Osteocyte (in vitro differentiated cells): Measurements from ENCODE around the gene CNOT3. TPM values are rescaled to one million over a fixed set of nuclear protein-coding genes. Genes with fewer than 3 reads are reported as not detected.

Source experiments
- DNase-seq: peaks from one replicate; pipeline ENCODE4 v3.0.0; 2021; ENCODE audit warnings: mixed read lengths; ENCODE audit not compliant: unreplicated experiment; ENCODE audit errors: extremely low spot score
- H3K27ac Mint-ChIP-seq: one replicate; pipeline ENCODE4 v1.8.0; 2021; ENCODE audit warnings: mild to moderate bottlenecking, mixed read lengths; ENCODE audit not compliant: unreplicated experiment
- H3K27me3 Mint-ChIP-seq: one replicate; pipeline ENCODE4 v1.8.0; 2021; ENCODE audit warnings: mixed read lengths; ENCODE audit not compliant: unreplicated experiment
- H3K36me3 Mint-ChIP-seq: one replicate; pipeline ENCODE4 v1.8.0; 2021; ENCODE audit warnings: mixed read lengths; ENCODE audit not compliant: unreplicated experiment
- H3K4me1 Mint-ChIP-seq: one replicate; pipeline ENCODE4 v1.8.0; 2021; ENCODE audit warnings: mixed read lengths; ENCODE audit not compliant: unreplicated experiment
- H3K4me3 Mint-ChIP-seq: one replicate; pipeline ENCODE4 v1.8.0; 2021; ENCODE audit warnings: mild to moderate bottlenecking, moderate library complexity, mixed read lengths; ENCODE audit not compliant: unreplicated experiment
- H3K9me3 Mint-ChIP-seq: one replicate; pipeline ENCODE4 v1.8.0; 2021; ENCODE audit warnings: mixed read lengths; ENCODE audit not compliant: unreplicated experiment
- CTCF ChIP-seq: fragments of 200-600 bp; sonication (generic); IDR thresholded peaks from 2 replicates; pipeline ENCODE4 v1.5.0; 2021; ENCODE audit warnings: antibody characterized with exemption, mild to moderate bottlenecking, moderate library complexity
- total RNA-seq: library from RNA; stranded (reverse); gene quantifications from 2 replicates; pipeline ENCODE4 v1.2.1, GENCODE V29; 2021

CNOT3 gene
- total RNA-seq, 1 donor from 2014 or later: 50.5 TPM

- H3K27me3 Mint-ChIP-seq: no peaks in the 10 kb centered on the region
- no peak overlapping the region for H3K27ac Mint-ChIP-seq
- DNase-seq: no peak
- H3K4me3 Mint-ChIP-seq: peak overlapping the region; percentile 66
- H3K36me3 Mint-ChIP-seq: peaks cover 3% of the 10 kb centered on the region
- peaks cover 3% of the 10 kb centered on the region for H3K9me3 Mint-ChIP-seq
- H3K4me1 Mint-ChIP-seq: peaks cover 34% of the 10 kb centered on the region
- no peak for TF ChIP-seq CTCF
Observed at GRCh38 chr19:54162241-54162805, 24.8 kb downstream of the CNOT3 start.

GRCh38 chr19:54162884-54163283 is 25.3 kb downstream of the CNOT3 start:
- H3K4me3 Mint-ChIP-seq: no peak overlapping the region
- H3K27ac Mint-ChIP-seq: no peak overlapping the region

DNA sequence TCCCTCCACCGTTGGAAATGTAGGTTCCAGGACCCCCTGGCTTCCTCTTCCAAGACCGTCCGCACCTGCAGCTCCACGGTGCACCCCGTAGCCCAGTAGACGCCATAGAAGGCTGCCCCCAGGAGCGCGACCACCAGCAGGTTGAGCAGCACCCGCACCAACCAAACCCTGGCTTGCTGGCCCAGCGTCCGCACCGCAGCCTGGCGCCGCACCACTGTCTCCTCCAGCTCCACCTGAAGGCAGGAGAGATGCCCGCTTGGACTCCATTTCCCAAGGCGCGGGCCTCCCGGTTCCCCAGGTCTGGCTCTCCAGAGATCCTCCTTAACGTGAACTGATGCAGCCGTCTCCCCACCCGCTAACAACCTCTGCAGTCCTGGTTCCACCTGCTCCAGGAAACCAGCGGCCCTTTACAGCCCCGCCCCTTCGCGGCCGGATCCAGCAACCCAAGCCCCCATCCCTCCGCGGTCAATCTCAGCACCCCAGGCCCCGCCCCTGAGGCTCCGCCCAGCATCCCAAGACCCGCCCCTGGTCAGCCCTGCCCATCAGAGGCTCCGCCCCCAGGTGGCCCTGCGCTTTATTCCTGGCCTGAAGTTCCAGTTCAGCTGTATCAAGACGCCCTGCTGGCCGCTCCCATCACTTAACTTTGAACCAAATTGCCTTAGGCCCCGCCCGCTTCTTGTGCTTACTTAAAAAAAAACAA is 27.0 kb downstream of the CNOT3 start:
- peak overlapping the region; percentile 47 for H3K4me3 Mint-ChIP-seq
- H3K27ac Mint-ChIP-seq: no peak overlapping the region
- no peak for DNase-seq
- H3K27me3 Mint-ChIP-seq: no peaks in the 10 kb centered on the region
- peaks cover 23% of the 10 kb centered on the region for H3K4me1 Mint-ChIP-seq
- peaks cover 3% of the 10 kb centered on the region for H3K36me3 Mint-ChIP-seq
- peaks cover 3% of the 10 kb centered on the region for H3K9me3 Mint-ChIP-seq
- TF ChIP-seq CTCF: no peak

More at GRCh38 chr19:54162884-54163283, 25.3 kb downstream of the CNOT3 start:
- Mint-ChIP-seq H3K4me1 (peaks cover 34% of the 10 kb centered on the region), H3K9me3 (peaks cover 3% of the 10 kb centered on the region), H3K36me3 (peaks cover 3% of the 10 kb centered on the region), H3K27me3 (no peaks in the 10 kb centered on the region)
- no peak for TF ChIP-seq CTCF
- DNase-seq: no peak

GRCh38 chr19:54165222-54165621 is 27.7 kb downstream of the CNOT3 start:
- Mint-ChIP-seq H3K9me3 (peaks cover 3% of the 10 kb centered on the region), H3K27ac (no peak overlapping the region), H3K4me1 (peaks cover 19% of the 10 kb centered on the region), H3K36me3 (peaks cover 3% of the 10 kb centered on the region), H3K4me3 (no peak overlapping the region), H3K27me3 (no peaks in the 10 kb centered on the region)
- no peak for TF ChIP-seq CTCF
- DNase-seq: no peak

DNA sequence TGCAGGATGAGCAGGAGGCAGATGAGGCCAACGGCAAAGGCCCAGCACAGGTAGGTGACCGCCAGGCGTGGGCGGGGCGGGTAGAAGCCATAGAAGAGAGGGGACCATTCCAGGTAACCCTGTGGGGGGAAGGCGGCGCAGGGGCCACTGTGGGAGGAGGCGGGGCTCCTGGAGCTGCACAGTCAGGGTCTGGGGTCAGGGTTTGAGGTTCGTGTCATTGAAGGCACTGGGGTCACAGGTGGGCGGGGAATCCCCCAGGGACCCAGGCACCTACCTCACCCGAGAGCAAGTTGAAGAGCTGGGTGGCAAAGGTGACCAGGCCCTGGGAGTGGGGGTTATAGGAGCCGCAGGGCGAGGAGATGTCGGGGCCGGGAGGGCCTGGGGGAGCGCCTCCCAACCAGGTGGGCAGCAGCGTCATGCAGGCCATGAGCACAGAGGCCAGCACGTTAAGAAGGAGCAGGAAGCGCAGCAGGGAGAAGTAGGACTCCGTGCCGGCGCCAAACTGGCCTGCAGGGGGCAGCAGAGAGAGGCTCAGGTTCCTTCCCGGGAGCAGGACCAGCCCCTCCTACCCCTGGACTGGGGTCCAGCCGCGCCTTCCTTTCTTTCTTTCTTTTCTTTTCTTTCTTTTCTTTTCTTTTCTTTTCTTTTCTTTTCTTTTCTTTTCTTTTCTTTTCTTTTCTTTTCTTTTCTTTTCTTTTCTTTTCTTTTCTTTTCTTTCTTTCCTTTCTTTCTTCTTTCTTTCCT is 30.8 kb downstream of the CNOT3 start:
- Mint-ChIP-seq H3K36me3 (no peaks in the 10 kb centered on the region), H3K27me3 (no peaks in the 10 kb centered on the region), H3K27ac (no peak overlapping the region), H3K9me3 (no peaks in the 10 kb centered on the region), H3K4me3 (no peak overlapping the region), H3K4me1 (peaks cover 17% of the 10 kb centered on the region)
- DNase-seq: peak; percentile 98
- peak; percentile 83 for TF ChIP-seq CTCF
